Smooth muscle cell (in vitro differentiated cells): Measurements from ENCODE around the gene TRIM46. TPM values are rescaled to one million over a fixed set of nuclear protein-coding genes. Genes with fewer than 3 reads are reported as not detected.
A peak's percentile ranks its signal among the peaks of the same experiment; 100 is the strongest.

Source experiments
- DNase-seq: peaks from one replicate; lab custom pipeline; 2025; ENCODE audit not compliant: unreplicated experiment; lab: John Stamatoyannopoulos, UW
- H2AFZ ChIP-seq: fragments of 200-600 bp; sonication (generic); 2 replicates; pipeline ENCODE4 v1.6.0; 2016; ENCODE audit warnings: antibody characterized with exemption, low read depth, mild to moderate bottlenecking
- H3F3A ChIP-seq: fragments of 200-600 bp; sonication (generic); 2 replicates; pipeline ENCODE4 v1.6.0; 2017; ENCODE audit warnings: antibody characterized with exemption, low read depth
- H3K27ac ChIP-seq: fragments of 200-600 bp; sonication (generic); 2 replicates; pipeline ENCODE4 v1.5.1; 2016; ENCODE audit warnings: low read depth, mild to moderate bottlenecking
- H3K27me3 ChIP-seq: fragments of 200-600 bp; sonication (generic); 2 replicates; pipeline ENCODE4 v1.6.1; 2016; ENCODE audit warnings: low read depth, mild to moderate bottlenecking
- H3K36me3 ChIP-seq: fragments of 200-600 bp; sonication (generic); 2 replicates; pipeline ENCODE4 v1.5.1; 2016; ENCODE audit warnings: low read depth
- H3K4me1 ChIP-seq: fragments of 200-600 bp; sonication (generic); 2 replicates; pipeline ENCODE4 v1.5.1; 2016; ENCODE audit warnings: low read depth
- H3K4me2 ChIP-seq: fragments of 200-600 bp; sonication (generic); 2 replicates; pipeline ENCODE4 v1.6.0; 2016; ENCODE audit warnings: mild to moderate bottlenecking
- H3K4me3 ChIP-seq: fragments of 200-600 bp; sonication (generic); 2 replicates; pipeline ENCODE4 v1.5.1; 2016; ENCODE audit warnings: mild to moderate bottlenecking
- H3K79me2 ChIP-seq: fragments of 200-600 bp; sonication (generic); 2 replicates; pipeline ENCODE4 v1.6.0; 2016; ENCODE audit warnings: low read depth, mild to moderate bottlenecking
- H3K9ac ChIP-seq: fragments of 200-600 bp; sonication (generic); 2 replicates; pipeline ENCODE4 v1.6.0; 2016; ENCODE audit warnings: low read depth
- H3K9me3 ChIP-seq: fragments of 200-600 bp; sonication (generic); replicated peaks from 2 replicates; pipeline ENCODE4 v1.5.1; 2016; ENCODE audit warnings: low read depth
- H4K20me1 ChIP-seq: fragments of 200-600 bp; sonication (generic); 2 replicates; pipeline ENCODE4 v1.6.0; 2016; ENCODE audit warnings: low read depth
- WGBS: methylation state at CpG from one replicate; pipeline ENCODE4 v1.1.7; 2016; ENCODE audit warnings: low lambda C conversion rate; 5-methylcytosine and 5-hydroxymethylcytosine counted together
- polyA plus RNA-seq: library from polyadenylated mRNA; unstranded; fragments of >200 nt; fragmentation: Nextera tagmentation; extraction: Ambion mirVana; gene quantifications from 2 replicates; pipeline ENCODE4 v1.2.1, GENCODE V29; 2016
- total RNA-seq: library from RNA; depleted of rRNA; stranded (reverse); fragments of >200 nt; gene quantifications from 2 replicates; pipeline ENCODE4 v1.2.3, GENCODE V29; 2014
- TF ChIP-seq, protein P1 (sequence below): fragments of 200-600 bp; sonication (generic); IDR thresholded peaks from 2 replicates; pipeline ENCODE4 v1.5.1; 2017; ENCODE audit warnings: borderline replicate concordance, mild to moderate bottlenecking, antibody characterized with exemption; ENCODE audit not compliant: insufficient read depth, poor library complexity, severe bottlenecking

TRIM46 gene
- total and polyA plus RNA-seq, 2 experiments from 2014 or later: 3.6 to 3.8 TPM

DNA sequence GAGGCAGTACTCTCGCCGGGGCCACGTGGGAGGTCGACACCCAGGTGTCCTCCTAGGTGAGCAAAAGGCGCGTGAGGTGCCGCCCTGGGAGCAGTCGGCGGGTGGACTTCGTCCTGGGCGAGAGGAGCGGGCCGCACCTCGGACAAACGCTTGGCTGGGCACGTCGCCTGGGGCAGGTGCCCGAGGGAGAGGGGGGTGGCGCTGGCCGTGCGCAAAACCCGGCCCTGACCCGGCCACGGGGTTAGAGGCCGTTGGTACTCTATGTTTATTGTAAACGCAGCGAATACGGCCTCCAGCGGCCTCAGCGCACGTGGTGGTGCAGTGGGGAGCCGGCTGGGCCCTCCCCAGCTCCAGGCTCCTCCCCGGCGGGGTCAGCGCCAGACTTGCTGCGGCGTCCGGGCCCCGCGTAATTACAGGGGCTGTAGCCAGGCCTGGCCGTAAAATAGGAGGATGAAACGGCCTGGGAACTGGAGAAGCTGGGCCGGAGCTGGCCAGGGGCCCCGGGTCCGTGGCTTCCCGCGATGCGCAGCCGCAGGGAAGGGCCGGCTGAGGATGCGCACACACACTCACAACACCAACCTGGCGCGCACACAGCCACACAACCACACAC, 47.6 kb upstream of the TRIM46 start:
- peak overlapping the region; percentile 88 for H3K4me2 ChIP-seq
- peaks cover 5% of the 10 kb centered on the region for H3K27me3 ChIP-seq
- no peak for DNase-seq
- TF ChIP-seq, protein P1, sequence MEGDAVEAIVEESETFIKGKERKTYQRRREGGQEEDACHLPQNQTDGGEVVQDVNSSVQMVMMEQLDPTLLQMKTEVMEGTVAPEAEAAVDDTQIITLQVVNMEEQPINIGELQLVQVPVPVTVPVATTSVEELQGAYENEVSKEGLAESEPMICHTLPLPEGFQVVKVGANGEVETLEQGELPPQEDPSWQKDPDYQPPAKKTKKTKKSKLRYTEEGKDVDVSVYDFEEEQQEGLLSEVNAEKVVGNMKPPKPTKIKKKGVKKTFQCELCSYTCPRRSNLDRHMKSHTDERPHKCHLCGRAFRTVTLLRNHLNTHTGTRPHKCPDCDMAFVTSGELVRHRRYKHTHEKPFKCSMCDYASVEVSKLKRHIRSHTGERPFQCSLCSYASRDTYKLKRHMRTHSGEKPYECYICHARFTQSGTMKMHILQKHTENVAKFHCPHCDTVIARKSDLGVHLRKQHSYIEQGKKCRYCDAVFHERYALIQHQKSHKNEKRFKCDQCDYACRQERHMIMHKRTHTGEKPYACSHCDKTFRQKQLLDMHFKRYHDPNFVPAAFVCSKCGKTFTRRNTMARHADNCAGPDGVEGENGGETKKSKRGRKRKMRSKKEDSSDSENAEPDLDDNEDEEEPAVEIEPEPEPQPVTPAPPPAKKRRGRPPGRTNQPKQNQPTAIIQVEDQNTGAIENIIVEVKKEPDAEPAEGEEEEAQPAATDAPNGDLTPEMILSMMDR: no peak
- H3F3A ChIP-seq: peaks cover 3% of the 10 kb centered on the region
- no peaks in the 10 kb centered on the region for H3K9me3 ChIP-seq
- no peaks in the 10 kb centered on the region for H4K20me1 ChIP-seq
- no peak overlapping the region for H2AFZ ChIP-seq
- peaks cover 8% of the 10 kb centered on the region for H3K79me2 ChIP-seq
- no peaks in the 10 kb centered on the region for H3K36me3 ChIP-seq
- no peak overlapping the region for H3K27ac ChIP-seq
- H3K4me3 ChIP-seq: peak overlapping the region; percentile 77
- 12% methylated on average over 43 of the region's 53 CpGs for WGBS
- H3K4me1 ChIP-seq: peaks cover 40% of the 10 kb centered on the region
- no peak overlapping the region for H3K9ac ChIP-seq

DNA sequence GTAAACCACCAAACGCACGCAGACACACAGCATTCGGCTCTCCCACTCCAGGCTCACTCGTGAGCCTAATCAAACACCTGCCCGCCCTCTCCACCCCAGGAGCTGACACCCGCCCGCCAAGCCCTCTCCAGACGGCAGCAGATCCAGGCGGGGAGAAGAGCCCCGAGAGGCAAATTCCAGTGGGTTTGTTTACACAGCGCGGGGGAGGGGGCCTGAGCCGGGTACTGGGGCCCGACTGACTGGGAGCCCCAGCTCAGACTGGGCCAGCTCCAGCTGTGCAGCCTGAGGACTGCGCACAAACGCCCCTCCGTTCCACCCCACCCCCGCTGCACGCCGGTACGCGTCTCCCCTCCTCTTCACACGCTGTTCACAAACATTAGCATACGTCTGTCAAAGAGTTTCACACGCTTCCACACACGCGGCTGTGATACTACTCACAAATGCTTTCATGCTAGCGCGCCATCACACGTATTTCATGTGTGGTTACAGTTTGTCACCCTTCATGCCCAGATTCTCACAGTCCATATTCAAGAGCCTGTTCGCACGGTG, 47.0 kb upstream of the TRIM46 start:
- H3K27ac ChIP-seq: peak overlapping the region; percentile 89
- H3K9me3 ChIP-seq: no peaks in the 10 kb centered on the region
- peak overlapping the region; percentile 77 for H3K4me3 ChIP-seq
- H3K4me2 ChIP-seq: peak overlapping the region; percentile 88
- no peak for DNase-seq
- peak overlapping the region; percentile 50 for H2AFZ ChIP-seq
- no peaks in the 10 kb centered on the region for H3K36me3 ChIP-seq
- H3K9ac ChIP-seq: no peak overlapping the region
- no peaks in the 10 kb centered on the region for H4K20me1 ChIP-seq
- peaks cover 5% of the 10 kb centered on the region for H3K27me3 ChIP-seq
- H3F3A ChIP-seq: peaks cover 5% of the 10 kb centered on the region
- TF ChIP-seq, protein P1: no peak
- peaks cover 40% of the 10 kb centered on the region for H3K4me1 ChIP-seq
- peaks cover 8% of the 10 kb centered on the region for H3K79me2 ChIP-seq
- WGBS: under 1% methylated on average over 26 of the region's 32 CpGs

DNA sequence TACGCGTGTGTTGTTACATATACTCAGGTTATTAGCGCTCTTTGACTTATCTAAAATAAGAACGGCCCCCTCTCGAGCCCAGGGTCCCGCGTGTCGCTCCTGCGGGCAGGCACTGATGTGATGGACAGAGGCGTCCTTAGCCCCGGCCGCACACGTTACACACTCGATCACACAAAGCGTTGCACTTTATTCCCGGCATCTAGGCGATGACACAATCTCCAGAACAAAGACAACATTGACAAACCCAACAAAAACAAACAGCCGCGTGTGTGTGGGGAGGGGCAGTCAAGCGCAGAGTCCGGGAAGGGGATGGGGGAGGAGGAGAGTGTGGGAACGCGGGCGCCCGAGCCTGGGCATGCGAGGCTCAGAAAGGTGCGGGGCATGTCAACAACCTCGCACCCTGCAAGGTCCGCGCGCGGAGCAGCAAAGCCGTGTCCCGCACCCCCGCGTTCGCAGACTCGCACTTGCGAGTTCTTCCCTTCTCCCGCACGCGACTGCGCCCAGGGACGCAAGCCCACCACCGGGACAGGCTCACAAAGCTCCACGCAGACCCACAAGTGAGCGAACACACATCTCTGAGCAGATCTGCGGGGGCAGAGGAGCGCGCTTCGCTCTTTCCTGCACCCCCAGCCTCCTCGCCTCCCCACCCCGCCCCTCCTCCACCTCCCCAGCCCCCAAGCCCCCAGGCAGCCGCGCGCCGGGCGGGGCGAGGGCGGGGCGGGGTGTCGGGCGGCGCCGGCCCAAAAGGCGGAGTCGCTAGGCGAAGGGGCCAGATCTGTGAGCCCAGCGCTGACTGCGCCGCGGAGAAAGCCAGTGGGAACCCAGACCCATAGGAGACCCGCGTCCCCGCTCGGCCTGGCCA, 46.3 kb upstream of the TRIM46 start, which contains the start of gene EFNA1:
TSS of gene EFNA1 (plus strand) at position 772 of the 862 bp plus-strand sequence. CDS start 102 bp downstream, outside the sequence.
- Histone ChIP-seq H3K9me3 (no peaks in the 10 kb centered on the region), H3K4me3 (peak within 1 kb of the TSS; percentile 77), H3K27ac (peak within 1 kb of the TSS; percentile 89), H3K4me1 (peaks cover 40% of the 10 kb centered on the region), H3K4me2 (peak within 1 kb of the TSS; percentile 88), H3F3A (peaks cover 7% of the 10 kb centered on the region), H3K36me3 (no peaks in the 10 kb centered on the region), H3K79me2 (peaks cover 8% of the 10 kb centered on the region), H2AFZ (peak within 1 kb of the TSS; percentile 50), H4K20me1 (no peaks in the 10 kb centered on the region), H3K27me3 (peaks cover 5% of the 10 kb centered on the region), H3K9ac (peak within 1 kb of the TSS; percentile 75)
- DNase-seq: peak; percentile 24
- WGBS: under 1% methylated on average over 29 of the region's 76 CpGs
- TF ChIP-seq, protein P1: no peak
